A673 (cell line): ENCODE results near the gene ARRB1. TPM values are rescaled to one million over a fixed set of nuclear protein-coding genes. Genes with fewer than 3 reads are reported as not detected.
A peak's percentile ranks its signal among the peaks of the same experiment; 100 is the strongest.

Experiments used
- BruUV-seq: library from RNA; stranded (reverse); fragments of 400-500 nt; replicated peaks from 2 replicates; lab custom pipeline; 2021; lab: Mats Ljungman, UMichigan
- CTCF ChIA-PET: fragments of 300-600 bp; sonication (Branson Sonifier 250); formaldehyde crosslinking; loops from one replicate; lab custom pipeline; 2022; ENCODE audit warnings: antibody characterized with exemption; lab: Charles Lee
- POLR2A ChIA-PET: fragments of 300-600 bp; sonication (Branson Sonifier 250); formaldehyde crosslinking; loops from one replicate; lab custom pipeline; 2022; ENCODE audit warnings: antibody characterized with exemption; ENCODE audit not compliant: low non-redundant PET; lab: Charles Lee
- DNase-seq: peaks from one replicate; pipeline ENCODE4 v3.0.0-alpha.2; 2015; ENCODE audit warnings: low spot score
- H3K27ac ChIP-seq: fragments of 200-600 bp; sonication (generic); 2 replicates; pipeline ENCODE4 v1.5.1; 2016; ENCODE audit warnings: mixed run types, low read depth, mild to moderate bottlenecking, mixed read lengths, antibody characterized with exemption, low read length; ENCODE audit not compliant: poor library complexity, severe bottlenecking
- H3K27me3 ChIP-seq: fragments of 200-600 bp; sonication (generic); replicated peaks from 2 replicates; pipeline ENCODE4 v1.6.1; 2017; ENCODE audit warnings: mixed run types, low read depth, mild to moderate bottlenecking, mixed read lengths, antibody characterized with exemption, low read length; ENCODE audit not compliant: insufficient read depth, poor library complexity
- H3K36me3 ChIP-seq: fragments of 200-600 bp; sonication (generic); 2 replicates; pipeline ENCODE4 v1.6.1; 2016; ENCODE audit warnings: mixed run types, mild to moderate bottlenecking, mixed read lengths, antibody characterized with exemption, low read length; ENCODE audit not compliant: insufficient read depth, poor library complexity, severe bottlenecking
- H3K4me1 ChIP-seq: fragments of 200-600 bp; sonication (generic); 2 replicates; pipeline ENCODE4 v1.6.1; 2017; ENCODE audit warnings: mixed run types, mild to moderate bottlenecking, mixed read lengths, antibody characterized with exemption, low read length; ENCODE audit not compliant: insufficient read depth, poor library complexity, severe bottlenecking
- H3K4me3 ChIP-seq: fragments of 200-600 bp; sonication (generic); 2 replicates; pipeline ENCODE4 v1.5.1; 2016; ENCODE audit warnings: low read depth, mixed run types, mild to moderate bottlenecking, mixed read lengths, low read length; ENCODE audit not compliant: poor library complexity, severe bottlenecking
- H3K9me3 ChIP-seq: fragments of 200-600 bp; sonication (generic); 2 replicates; pipeline ENCODE4 v1.6.1; 2016; ENCODE audit warnings: mixed run types, low read depth, mild to moderate bottlenecking, mixed read lengths, antibody characterized with exemption, low read length; ENCODE audit not compliant: poor library complexity, severe bottlenecking
- CTCF ChIP-seq: fragments of 300-800, 200-600 bp; sonication (generic); conservative IDR thresholded peaks from 2 replicates; pipeline ENCODE4 v1.5.1; 2017; ENCODE audit warnings: low read depth, mild to moderate bottlenecking, antibody characterized with exemption, low read length, moderate library complexity, mixed read lengths
- EZH2 ChIP-seq: fragments of 200-600 bp; sonication (generic); IDR thresholded peaks from 2 replicates; pipeline ENCODE4 v1.6.1; 2017; ENCODE audit warnings: borderline replicate concordance, low read depth, mild to moderate bottlenecking, mixed read lengths, antibody characterized with exemption, low read length; ENCODE audit not compliant: poor library complexity, severe bottlenecking
- intact Hi-C: fragments of 100-400 bp; cut with micrococcal nuclease; formaldehyde crosslinking; loops from one replicate; pipeline ENCODE4 v1.10.0; 2022; ENCODE audit not compliant: unreplicated experiment
- total RNA-seq: library from RNA; stranded (reverse); gene quantifications from 2 replicates; pipeline ENCODE4 v1.2.3, GENCODE V29; 2021

ARRB1 gene
- total RNA-seq, 1 experiment from 2014 or later, result 37.8 TPM

GRCh38 chr11:75326439-75326810 lies 25.0 kb downstream of the ARRB1 start:
- Histone ChIP-seq H3K27me3 (no peaks in the 10 kb centered on the region), H3K4me3 (no peak overlapping the region), H3K27ac (peak overlapping the region; percentile 38), H3K9me3 (no peaks in the 10 kb centered on the region), H3K36me3 (no peaks in the 10 kb centered on the region), H3K4me1 (peaks cover 31% of the 10 kb centered on the region)
- TF ChIP-seq CTCF (no peak), EZH2 (no peak)
- ChIA-PET POLR2A (no interaction called here), CTCF (no interaction called here)
- no TSS peak for BruUV-seq
- intact Hi-C loops, result no loop called here
- DNase-seq, result no peak

GRCh38 chr11:75325713-75326438 lies 25.6 kb downstream of the ARRB1 start:
- no peak for TF ChIP-seq EZH2
- no peak for TF ChIP-seq CTCF
- intact Hi-C loops, result no loop called here
- POLR2A ChIA-PET, result no interaction called here
- Histone ChIP-seq H3K27ac (peak overlapping the region; percentile 48), H3K27me3 (no peaks in the 10 kb centered on the region), H3K9me3 (no peaks in the 10 kb centered on the region), H3K4me1 (peaks cover 31% of the 10 kb centered on the region), H3K4me3 (no peak overlapping the region), H3K36me3 (no peaks in the 10 kb centered on the region)
- CTCF ChIA-PET, result no interaction called here
- peak; percentile 88 for DNase-seq
- no TSS peak for BruUV-seq

GRCh38 chr11:75324740-75325139 lies 26.7 kb downstream of the ARRB1 start:
- no peaks in the 10 kb centered on the region for H3K9me3 ChIP-seq
- H3K27me3 ChIP-seq, result no peaks in the 10 kb centered on the region
- CTCF ChIA-PET, result no interaction called here
- H3K36me3 ChIP-seq, result no peaks in the 10 kb centered on the region
- intact Hi-C loops, result no loop called here
- POLR2A ChIA-PET, result no interaction called here
- BruUV-seq, result no TSS peak
- DNase-seq, result no peak
- no peak for TF ChIP-seq EZH2
- no peak for TF ChIP-seq CTCF
- no peak overlapping the region for H3K27ac ChIP-seq
- H3K4me1 ChIP-seq, result peaks cover 30% of the 10 kb centered on the region
- H3K4me3 ChIP-seq, result no peak overlapping the region
